WTC11 (cell line): Measurements from ENCODE around the gene HOXD10. TPM values are rescaled to one million over a fixed set of nuclear protein-coding genes. Genes with fewer than 3 reads are reported as not detected.

Source experiments
- ATAC-seq: fragments of 200-7000 bp; cut with Tn5 transposase; 2 replicates; pipeline ENCODE4 v1.10.0; 2021; ENCODE audit warnings: mild to moderate bottlenecking, moderate library complexity
- CTCF ChIA-PET: fragments of 300-600 bp; sonication (Branson Sonifier 250); formaldehyde crosslinking; loops from one replicate; lab custom pipeline; 2021; ENCODE audit warnings: antibody characterized with exemption; lab: Charles Lee
- POLR2A ChIA-PET: fragments of 350-600 bp; sonication (Branson Sonifier 250); formaldehyde crosslinking; loops from one replicate; lab custom pipeline; 2021; ENCODE audit warnings: antibody characterized with exemption; lab: Charles Lee
- DNase-seq: peaks from one replicate; pipeline ENCODE4 v3.0.0; 2021; ENCODE audit warnings: low spot score
- H3K27ac Mint-ChIP-seq: 2 replicates; pipeline ENCODE4 v1.8.0; 2021; ENCODE audit warnings: mixed read lengths
- H3K27me3 Mint-ChIP-seq: 2 replicates; pipeline ENCODE4 v1.8.0; 2021; ENCODE audit warnings: low read depth, mild to moderate bottlenecking, moderate library complexity, mixed read lengths
- H3K36me3 Mint-ChIP-seq: 2 replicates; pipeline ENCODE4 v1.8.0; 2021; ENCODE audit warnings: mixed read lengths
- H3K4me1 Mint-ChIP-seq: 2 replicates; pipeline ENCODE4 v1.8.0; 2022; ENCODE audit warnings: mixed read lengths
- H3K4me3 Mint-ChIP-seq: 2 replicates; pipeline ENCODE4 v1.8.0; 2021; ENCODE audit warnings: mild to moderate bottlenecking, moderate library complexity, mixed read lengths
- H3K9me3 Mint-ChIP-seq: 2 replicates; pipeline ENCODE4 v1.8.0; 2021; ENCODE audit warnings: mixed read lengths
- AFF4 ChIP-seq: sonication (generic); formaldehyde crosslinking; IDR thresholded peaks from 2 replicates; pipeline ENCODE4 v1.8.1; 2023; ENCODE audit warnings: mild to moderate bottlenecking, missing genetic modification reagents, borderline replicate concordance
- ATF3 ChIP-seq: sonication (generic); formaldehyde crosslinking; conservative IDR thresholded peaks from 2 replicates; pipeline ENCODE4 v1.8.1; 2022; ENCODE audit warnings: mild to moderate bottlenecking, missing genetic modification reagents
- ATF6 ChIP-seq: sonication (generic); formaldehyde crosslinking; IDR thresholded peaks from 2 replicates; pipeline ENCODE4 v1.8.1; 2023; ENCODE audit warnings: mild to moderate bottlenecking, missing genetic modification reagents
- E2F5 ChIP-seq: sonication (generic); formaldehyde crosslinking; IDR thresholded peaks from 2 replicates; pipeline ENCODE4 v1.8.1; 2022; ENCODE audit warnings: mild to moderate bottlenecking, moderate library complexity, missing genetic modification reagents
- ESRRA ChIP-seq: sonication (generic); formaldehyde crosslinking; IDR thresholded peaks from 2 replicates; pipeline ENCODE4 v1.8.1; 2022; ENCODE audit warnings: mild to moderate bottlenecking, missing genetic modification reagents, borderline replicate concordance
- FOXK1 ChIP-seq: sonication (generic); formaldehyde crosslinking; IDR thresholded peaks from 2 replicates; pipeline ENCODE4 v1.8.0; 2022; ENCODE audit warnings: mild to moderate bottlenecking, moderate library complexity, missing genetic modification reagents
- FOXP1 ChIP-seq: sonication (generic); formaldehyde crosslinking; IDR thresholded peaks from 2 replicates; pipeline ENCODE4 v1.8.0; 2022; ENCODE audit warnings: missing genetic modification reagents, mild to moderate bottlenecking, moderate library complexity, borderline replicate concordance
- HMGA2 ChIP-seq: fragments of 250-450 bp; sonication (Bioruptor Pico); IDR thresholded peaks from 2 replicates; pipeline ENCODE4 v1.4.0; 2021; ENCODE audit warnings: mild to moderate bottlenecking, moderate library complexity
- HMGXB4 ChIP-seq: sonication (generic); formaldehyde crosslinking; IDR thresholded peaks from 2 replicates; pipeline ENCODE4 v1.8.1; 2023; ENCODE audit warnings: mild to moderate bottlenecking, moderate library complexity, missing genetic modification reagents
- IRF1 ChIP-seq: sonication (generic); formaldehyde crosslinking; IDR thresholded peaks from 2 replicates; pipeline ENCODE4 v1.8.0; 2023; ENCODE audit warnings: missing genetic modification reagents
- MAX ChIP-seq: sonication (generic); formaldehyde crosslinking; IDR thresholded peaks from 2 replicates; pipeline ENCODE4 v1.8.0; 2022; ENCODE audit warnings: mild to moderate bottlenecking, missing genetic modification reagents
- NFYB ChIP-seq: sonication (generic); formaldehyde crosslinking; conservative IDR thresholded peaks from 2 replicates; pipeline ENCODE4 v1.8.0; 2022; ENCODE audit warnings: low read depth, missing genetic modification reagents
- NR1H2 ChIP-seq: sonication (generic); formaldehyde crosslinking; IDR thresholded peaks from 2 replicates; pipeline ENCODE4 v1.9.0; 2021; ENCODE audit warnings: mild to moderate bottlenecking, moderate library complexity, missing genetic modification reagents
- SMAD3 ChIP-seq: sonication (generic); formaldehyde crosslinking; IDR thresholded peaks from 2 replicates; pipeline ENCODE4 v1.8.0; 2022; ENCODE audit warnings: missing genetic modification reagents, mild to moderate bottlenecking, borderline replicate concordance
- TCF7 ChIP-seq: sonication (generic); formaldehyde crosslinking; IDR thresholded peaks from 2 replicates; pipeline ENCODE4 v1.8.0; 2022; ENCODE audit warnings: mild to moderate bottlenecking, low read depth, missing genetic modification reagents, moderate library complexity
- ZNF232 ChIP-seq: sonication (generic); formaldehyde crosslinking; IDR thresholded peaks from 2 replicates; pipeline ENCODE4 v1.8.0; 2022; ENCODE audit warnings: mild to moderate bottlenecking, missing genetic modification reagents
- ZNF317 ChIP-seq: sonication (generic); formaldehyde crosslinking; IDR thresholded peaks from 2 replicates; pipeline ENCODE4 v1.8.1; 2023; ENCODE audit warnings: low read depth, mild to moderate bottlenecking, moderate library complexity, missing genetic modification reagents, borderline replicate concordance
- total RNA-seq: library from RNA; stranded (reverse); gene quantifications from 3 replicates; pipeline ENCODE4 v1.2.3, GENCODE V29; 2021

Gene HOXD10
- total RNA-seq, 1 experiment from 2014 or later: not detected

- Mint-ChIP-seq H3K4me3 (peak overlapping the region; percentile 45), H3K4me1 (peaks cover 35% of the 10 kb centered on the region), H3K27me3 (peaks cover 98% of the 10 kb centered on the region), H3K9me3 (no peaks in the 10 kb centered on the region), H3K27ac (no peak overlapping the region)
- DNase-seq: no peak
- POLR2A ChIA-PET: no interaction called here
- no peak for ATAC-seq
- no peak for TF ChIP-seq ATF3 (CRISPR knock-in tag)
- TF ChIP-seq FOXK1 (CRISPR knock-in tag): no peak
- no peak for TF ChIP-seq ZNF232
- no peak for TF ChIP-seq MAX (CRISPR knock-in tag)
- TF ChIP-seq, all 79 proteins: peak for 0
- CTCF ChIA-PET: interaction anchor here (1.4 to 3.1 kb wide), 4 partner anchors 9 to 423 kb away, joined by 3 to 14 read pairs (median 8); no protein-coding TSS in a partner anchor
- 0 out of 2 replicates have a peak, but pooled peaks cover 2% of the 10 kb centered on the region for H3K36me3 Mint-ChIP-seq
Measured at GRCh38 chr2:176130957-176131847, 14.6 kb downstream of the HOXD10 start.

- Mint-ChIP-seq H3K36me3 (0 out of 2 replicates have a peak, but pooled peaks cover 2% of the 10 kb centered on the region), H3K27me3 (peaks cover 98% of the 10 kb centered on the region), H3K4me3 (no peak overlapping the region), H3K27ac (no peak overlapping the region), H3K9me3 (no peaks in the 10 kb centered on the region), H3K4me1 (peaks cover 37% of the 10 kb centered on the region)
- POLR2A ChIA-PET: no interaction called here
- peak; percentile 56 for TF ChIP-seq HMGA2 (CRISPR knock-in tag)
- no peak for TF ChIP-seq ZNF317 (CRISPR knock-in tag)
- CTCF ChIA-PET: interaction anchor here (1.6 to 3.1 kb wide), 3 partner anchors 8 to 323 kb away, joined by 6 to 14 read pairs (median 9); no protein-coding TSS in a partner anchor
- no peak for ATAC-seq
- no peak for DNase-seq
Measured at GRCh38 chr2:176131848-176132158, 15.2 kb downstream of the HOXD10 start.

GRCh38 chr2:176132205-176133171, 15.9 kb downstream of the HOXD10 start:
- Mint-ChIP-seq H3K27me3 (peaks cover 98% of the 10 kb centered on the region), H3K27ac (no peak overlapping the region), H3K9me3 (no peaks in the 10 kb centered on the region), H3K4me1 (peaks cover 37% of the 10 kb centered on the region), H3K4me3 (peak overlapping the region; percentile 39), H3K36me3 (0 out of 2 replicates have a peak, but pooled peaks cover 2% of the 10 kb centered on the region)
- ChIA-PET CTCF (interaction anchor here (0.7 to 3.1 kb wide), 4 partner anchors 8 to 506 kb away, joined by 3 to 14 read pairs (median 8); no protein-coding TSS in a partner anchor), POLR2A (interaction anchor here (0.7 kb wide), 1 partner anchor 17 kb away, joined by 3 read pairs; no protein-coding TSS in a partner anchor)
- ATAC-seq (no peak), DNase-seq (no peak)
- no peak for TF ChIP-seq NFYB (CRISPR knock-in tag)
- no peak for TF ChIP-seq AFF4
- no peak for TF ChIP-seq ATF6 (CRISPR knock-in tag)
- TF ChIP-seq ESRRA: no peak
- no peak for TF ChIP-seq HMGXB4 (CRISPR knock-in tag)
- TF ChIP-seq TCF7 (CRISPR knock-in tag): no peak
- no peak for TF ChIP-seq IRF1 (CRISPR knock-in tag)
- no peak for TF ChIP-seq E2F5 (CRISPR knock-in tag)
- TF ChIP-seq FOXP1: no peak
- no peak for TF ChIP-seq SMAD3 (CRISPR knock-in tag)
- TF ChIP-seq NR1H2 (CRISPR knock-in tag): no peak
